Vagina (tissue), 2 donors: ENCODE results near the gene CEP170B. TPM values are rescaled to one million over a fixed set of nuclear protein-coding genes. Genes with fewer than 3 reads are reported as not detected.

Experiments used
- DNase-seq, 2 donors: peaks; one replicate each; pipeline ENCODE4 v3.0.0-alpha.2; 2017; ENCODE audit errors: extremely low spot score in 2 of 2
- H3K27ac ChIP-seq: fragments of 200-600 bp; sonication (generic); one replicate; pipeline ENCODE4 v1.5.1; 2019
- H3K27me3 ChIP-seq: fragments of 200-600 bp; sonication (generic); one replicate; pipeline ENCODE4 v1.5.1; 2019
- H3K36me3 ChIP-seq, 2 donors: fragments of 200-600 bp; sonication (generic); one replicate each; pipeline ENCODE4 v1.5.1; 2017 to 2019
- H3K4me1 ChIP-seq: fragments of 200-600 bp; sonication (generic); one replicate; pipeline ENCODE4 v1.5.1; 2019
- H3K4me3 ChIP-seq, 2 donors: fragments of 200-600 bp; sonication (generic); 1 replicate in 1 of 2; 2 replicates in 1 of 2; pipeline ENCODE4 v1.5.1; 2016 to 2019
- H3K9me3 ChIP-seq: fragments of 200-600 bp; sonication (generic); one replicate; pipeline ENCODE4 v1.5.1; 2019
- POLR2A ChIP-seq, 2 donors: fragments of 450-650 bp; IDR thresholded peaks; one replicate each; pipeline ENCODE4 v1.6.1; 2017; ENCODE audit warnings: antibody characterized with exemption in 2 of 2, mild to moderate bottlenecking in 2 of 2, moderate library complexity in 2 of 2
- POLR2AphosphoS5 ChIP-seq, 2 donors: sonication (generic); formaldehyde crosslinking; IDR thresholded peaks; one replicate each; pipeline ENCODE4 v1.9.0; 2017; ENCODE audit warnings: antibody characterized with exemption in 2 of 2, mild to moderate bottlenecking in 2 of 2, low read depth in 1 of 2; ENCODE audit not compliant: insufficient read depth in 1 of 2
- intact Hi-C: fragments of 100-400 bp; cut with DNase I; formaldehyde crosslinking; loops from one replicate; pipeline ENCODE4 v1.15.1; 2023
- total RNA-seq: library from RNA; depleted of rRNA; stranded (reverse); fragments of >200 nt; gene quantifications from one replicate; pipeline ENCODE4 v1.2.3, GENCODE V29; 2016
- TF ChIP-seq, protein P1 (sequence below), 3 experiments: fragments of 450-650 bp in 2 of 3; fragments of 200-600 bp in 1 of 3; sonication (generic) in 1 of 3; IDR thresholded peaks; one replicate each; pipeline ENCODE4 v1.5.1; 2017 to 2019; ENCODE audit warnings: antibody characterized with exemption in 3 of 3, mild to moderate bottlenecking in 2 of 3, moderate library complexity in 2 of 3

The CEP170B gene
- total RNA-seq, 1 donor from 2014 or later: 17.9 TPM

DNA sequence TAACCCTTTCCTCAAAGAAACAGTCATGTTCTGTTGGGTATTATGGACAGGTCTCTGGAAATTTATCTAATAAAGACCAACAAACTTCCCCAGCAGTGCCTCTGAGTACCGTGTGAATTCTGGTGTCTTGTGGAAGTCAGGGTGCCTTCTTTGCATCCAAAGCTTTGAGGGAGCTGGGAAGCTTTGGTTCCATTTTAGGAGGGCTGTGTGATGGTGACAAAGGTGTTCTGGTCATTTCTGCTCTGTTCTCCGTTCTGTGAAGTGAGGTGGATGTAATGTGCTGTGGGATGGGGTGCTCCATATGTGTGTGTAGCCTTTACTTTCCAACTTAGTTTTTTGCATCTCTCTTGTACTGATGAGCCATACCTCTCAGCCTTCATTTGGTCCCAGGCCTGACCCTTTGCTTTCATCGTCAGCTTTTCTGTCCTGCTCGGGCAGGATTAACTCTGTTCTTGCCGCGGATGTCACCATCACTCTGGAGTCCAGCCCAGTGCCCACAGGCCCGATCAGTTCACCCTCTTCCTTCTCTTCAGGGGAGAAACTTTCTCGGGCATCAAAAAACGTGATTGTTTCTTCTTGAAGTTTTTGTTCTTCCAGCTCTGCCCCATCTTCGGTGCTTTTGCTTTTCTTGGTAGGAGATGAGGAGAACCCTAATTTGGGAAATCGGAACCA, 72.8 kb downstream of the CEP170B start:
- intact Hi-C loops: no loop called here
- DNase-seq: no peak
- H3K4me1 ChIP-seq: peaks cover 17% of the 10 kb centered on the region
- H3K9me3 ChIP-seq: no peaks in the 10 kb centered on the region
- H3K27ac ChIP-seq: no peak overlapping the region
- peaks cover 0 to 38% of the 10 kb centered on the region in 2 donors for H3K36me3 ChIP-seq
- no peak overlapping the region for H3K4me3 ChIP-seq
- TF ChIP-seq POLR2AphosphoS5 (IDR thresholded peaks at IDR 0.05; ENCODE audit: insufficient read depth in 1 of 2, low read depth in 1 of 2) (no peak), POLR2A (IDR thresholded peaks at IDR 0.05) (no peak)
- TF ChIP-seq, protein P1, sequence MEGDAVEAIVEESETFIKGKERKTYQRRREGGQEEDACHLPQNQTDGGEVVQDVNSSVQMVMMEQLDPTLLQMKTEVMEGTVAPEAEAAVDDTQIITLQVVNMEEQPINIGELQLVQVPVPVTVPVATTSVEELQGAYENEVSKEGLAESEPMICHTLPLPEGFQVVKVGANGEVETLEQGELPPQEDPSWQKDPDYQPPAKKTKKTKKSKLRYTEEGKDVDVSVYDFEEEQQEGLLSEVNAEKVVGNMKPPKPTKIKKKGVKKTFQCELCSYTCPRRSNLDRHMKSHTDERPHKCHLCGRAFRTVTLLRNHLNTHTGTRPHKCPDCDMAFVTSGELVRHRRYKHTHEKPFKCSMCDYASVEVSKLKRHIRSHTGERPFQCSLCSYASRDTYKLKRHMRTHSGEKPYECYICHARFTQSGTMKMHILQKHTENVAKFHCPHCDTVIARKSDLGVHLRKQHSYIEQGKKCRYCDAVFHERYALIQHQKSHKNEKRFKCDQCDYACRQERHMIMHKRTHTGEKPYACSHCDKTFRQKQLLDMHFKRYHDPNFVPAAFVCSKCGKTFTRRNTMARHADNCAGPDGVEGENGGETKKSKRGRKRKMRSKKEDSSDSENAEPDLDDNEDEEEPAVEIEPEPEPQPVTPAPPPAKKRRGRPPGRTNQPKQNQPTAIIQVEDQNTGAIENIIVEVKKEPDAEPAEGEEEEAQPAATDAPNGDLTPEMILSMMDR (IDR thresholded peaks at IDR 0.05): no peak
- no peaks in the 10 kb centered on the region for H3K27me3 ChIP-seq

DNA sequence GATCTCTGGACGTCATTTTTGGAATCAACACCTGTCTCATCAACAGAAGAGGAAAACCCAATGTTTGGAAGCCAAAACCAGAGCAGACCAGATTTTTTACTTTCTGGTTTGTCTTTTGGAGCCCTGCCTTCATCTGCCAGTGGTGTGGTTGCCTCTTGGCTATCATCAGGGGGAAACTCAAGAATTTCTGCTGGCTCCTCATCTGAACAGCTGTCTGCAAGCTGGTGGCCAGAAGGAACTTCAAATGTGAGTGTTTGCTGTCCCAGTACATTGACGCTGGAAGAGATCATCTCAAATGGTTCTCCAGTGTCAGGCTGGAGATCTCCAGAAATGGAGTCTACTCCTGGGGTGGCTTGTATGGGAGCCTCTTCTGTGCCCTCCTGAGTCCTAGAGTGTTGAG, 73.4 kb downstream of the CEP170B start:
- Histone ChIP-seq H3K27me3 (no peaks in the 10 kb centered on the region), H3K36me3 (peaks cover 0 to 41% of the 10 kb centered on the region in 2 donors), H3K4me1 (peaks cover 13% of the 10 kb centered on the region), H3K27ac (no peak overlapping the region), H3K4me3 (no peak overlapping the region), H3K9me3 (no peaks in the 10 kb centered on the region)
- TF ChIP-seq POLR2AphosphoS5 (IDR thresholded peaks at IDR 0.05; ENCODE audit: insufficient read depth in 1 of 2, low read depth in 1 of 2): no peak
- DNase-seq: no peak
- intact Hi-C loops: no loop called here

DNA sequence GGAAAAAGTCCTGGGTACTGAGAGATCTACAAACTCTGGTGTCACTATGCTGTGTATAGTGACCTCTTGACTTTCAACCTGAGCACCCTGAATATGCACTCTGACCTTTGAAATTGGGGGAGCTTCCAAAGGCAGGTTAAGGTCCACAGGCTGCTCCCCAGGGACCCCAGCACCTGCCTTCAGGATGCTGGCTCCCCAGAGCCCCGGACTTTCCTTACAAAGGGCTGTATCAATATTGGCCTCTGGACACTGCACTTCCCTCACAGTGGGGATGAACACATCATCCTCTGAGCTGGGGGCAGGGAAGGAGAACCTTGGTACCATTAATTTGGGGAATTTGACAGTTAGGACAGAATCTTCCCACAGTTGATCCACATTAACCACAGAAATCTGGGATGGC, 73.9 kb downstream of the CEP170B start:
- intact Hi-C loops: no loop called here
- DNase-seq: no peak
- Histone ChIP-seq H3K9me3 (no peaks in the 10 kb centered on the region), H3K36me3 (peaks cover 0 to 46% of the 10 kb centered on the region in 2 donors), H3K27ac (no peak overlapping the region), H3K4me3 (no peak overlapping the region), H3K4me1 (peaks cover 9% of the 10 kb centered on the region), H3K27me3 (no peaks in the 10 kb centered on the region)
- no peak for TF ChIP-seq POLR2A (IDR thresholded peaks at IDR 0.05)
- TF ChIP-seq, protein P1 (IDR thresholded peaks at IDR 0.05): no peak

DNA sequence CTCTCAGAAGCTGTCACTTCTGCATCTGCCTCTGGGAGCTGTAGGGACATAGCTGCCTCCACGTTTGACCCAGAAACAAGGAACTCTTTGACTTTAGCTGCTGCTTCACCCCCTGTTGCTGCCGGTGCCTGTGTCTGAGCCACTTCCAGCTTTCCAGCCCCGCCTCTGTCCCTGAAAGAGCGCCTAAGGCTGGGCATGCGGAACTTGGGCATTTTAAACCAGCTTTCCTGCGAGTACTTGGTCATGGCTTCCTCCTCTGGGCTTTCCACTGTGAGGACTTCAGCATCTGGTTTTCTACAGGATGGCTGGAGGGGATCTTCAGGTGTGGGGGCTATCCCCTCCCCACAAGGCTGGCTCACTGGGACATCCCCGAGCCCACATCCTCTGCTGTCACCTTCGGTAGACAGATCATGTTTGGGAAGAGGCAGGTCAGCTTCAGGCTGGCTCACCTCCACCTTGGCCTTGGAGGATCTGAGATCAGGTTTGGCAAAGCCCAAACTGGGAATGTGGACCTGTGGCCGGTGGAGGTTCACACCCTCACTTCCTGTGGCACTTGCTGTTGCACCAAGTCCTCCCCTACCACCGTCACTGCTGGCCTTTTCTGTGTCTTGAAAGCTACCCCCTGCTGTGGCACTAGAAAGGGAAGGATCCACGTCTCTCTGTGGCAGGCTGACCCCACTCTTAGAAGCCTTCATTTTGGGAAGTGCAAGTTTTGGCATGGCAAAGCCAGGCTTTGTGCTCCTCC, 74.8 kb downstream of the CEP170B start:
- TF ChIP-seq POLR2AphosphoS5 (IDR thresholded peaks at IDR 0.05; ENCODE audit: insufficient read depth in 1 of 2, low read depth in 1 of 2) (no peak), POLR2A (IDR thresholded peaks at IDR 0.05) (no peak)
- DNase-seq: no peak
- intact Hi-C loops: no loop called here

DNA sequence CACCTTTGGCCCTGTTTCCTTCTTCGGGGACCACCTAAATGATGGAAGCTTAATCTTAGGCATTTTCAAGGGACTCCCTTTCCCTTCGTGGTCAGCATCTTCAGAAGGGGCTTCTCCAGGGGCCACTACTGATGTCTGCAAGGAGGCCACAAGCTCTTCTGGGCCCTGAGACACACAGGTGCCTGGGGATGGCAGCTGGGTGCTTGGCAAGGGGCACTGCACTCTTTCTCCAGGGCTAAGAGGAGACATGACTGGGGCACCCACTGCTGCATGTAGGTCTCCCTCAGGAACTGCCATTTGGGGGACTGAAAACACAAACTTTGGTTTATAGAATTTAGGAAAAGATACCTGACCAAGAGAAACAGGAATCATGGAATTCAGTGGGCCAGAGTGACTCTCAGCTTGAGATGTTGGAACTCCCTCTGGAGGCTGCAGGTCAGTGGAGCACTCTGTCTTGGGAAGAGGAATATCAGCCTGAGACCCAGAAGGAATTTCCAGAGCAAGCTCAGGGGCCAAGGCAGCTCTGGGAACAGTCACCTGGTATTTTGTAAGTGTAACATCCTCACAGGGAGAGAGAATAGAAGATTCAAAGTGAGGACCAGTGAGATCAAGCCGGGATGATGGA, 75.6 kb downstream of the CEP170B start:
- H3K9me3 ChIP-seq: no peaks in the 10 kb centered on the region
- no peak overlapping the region for H3K4me3 ChIP-seq
- H3K27ac ChIP-seq: no peak overlapping the region
- H3K27me3 ChIP-seq: no peaks in the 10 kb centered on the region
- no peak for TF ChIP-seq POLR2AphosphoS5 (IDR thresholded peaks at IDR 0.05; ENCODE audit: insufficient read depth in 1 of 2, low read depth in 1 of 2)
- TF ChIP-seq, protein P1 (IDR thresholded peaks at IDR 0.05): no peak
- no peak for TF ChIP-seq POLR2A (IDR thresholded peaks at IDR 0.05)
- no peak for DNase-seq
- peaks cover 0 to 57% of the 10 kb centered on the region in 2 donors for H3K36me3 ChIP-seq
- intact Hi-C loops: no loop called here
- no peaks in the 10 kb centered on the region for H3K4me1 ChIP-seq

More for the DNA sequence above, 74.8 kb downstream of the CEP170B start:
- Histone ChIP-seq H3K4me3 (no peak overlapping the region), H3K27ac (no peak overlapping the region), H3K4me1 (peaks cover under 1% of the 10 kb centered on the region), H3K9me3 (no peaks in the 10 kb centered on the region), H3K27me3 (no peaks in the 10 kb centered on the region), H3K36me3 (peaks cover 0 to 49% of the 10 kb centered on the region in 2 donors)
